Neutrophil (primary cell): ENCODE data around the gene PES1.
"Not testable (repeated sequence)": the region's sequence is repeated elsewhere in the genome, so short reads cannot be mapped to it uniquely, and the experiment has no call there.

ENCODE experiments used
- H3K27ac ChIP-seq: fragments of 200-600 bp; sonication (generic); 2 replicates; pipeline ENCODE4 v1.5.1; 2016; ENCODE audit warnings: mild to moderate bottlenecking, moderate library complexity
- H3K27me3 ChIP-seq: fragments of 200-600 bp; sonication (generic); 2 replicates; pipeline ENCODE4 v1.6.0; 2016; ENCODE audit warnings: mild to moderate bottlenecking
- H3K36me3 ChIP-seq: fragments of 200-600 bp; sonication (generic); 2 replicates; pipeline ENCODE4 v1.5.1; 2017
- H3K4me1 ChIP-seq, 2 experiments: fragments of 200-600 bp in 1 of 2; sonication (generic) in 1 of 2; 1 replicate in 1 of 2; 2 replicates in 1 of 2; pipeline versions ENCODE4 v1.5.1 to v1.6.1; 2013 to 2016; ENCODE audit warnings: low read depth in 1 of 2, low read length in 1 of 2, mild to moderate bottlenecking in 1 of 2, moderate library complexity in 1 of 2; ENCODE audit not compliant: control insufficient read depth in 1 of 2, insufficient read depth in 1 of 2
- H3K4me3 ChIP-seq, 2 experiments: fragments of 200-600 bp in 1 of 2; sonication (generic) in 1 of 2; 1 replicate in 1 of 2; 2 replicates in 1 of 2; pipeline ENCODE4 v1.5.1; 2013 to 2016; ENCODE audit warnings: low read depth in 1 of 2, low read length in 1 of 2, mild to moderate bottlenecking in 1 of 2, moderate library complexity in 1 of 2
- H3K9me3 ChIP-seq: fragments of 200-600 bp; sonication (generic); 2 replicates; pipeline ENCODE4 v1.5.1; 2016
- TF ChIP-seq, protein P1 (sequence below): fragments of 200-600 bp; sonication (generic); IDR thresholded peaks from 2 replicates; pipeline ENCODE4 v1.5.1; 2016; ENCODE audit warnings: antibody characterized with exemption

PES1 gene

GRCh38 chr22:30555282-30556210 lies 36.2 kb downstream of the PES1 start:
- TF ChIP-seq, protein P1, sequence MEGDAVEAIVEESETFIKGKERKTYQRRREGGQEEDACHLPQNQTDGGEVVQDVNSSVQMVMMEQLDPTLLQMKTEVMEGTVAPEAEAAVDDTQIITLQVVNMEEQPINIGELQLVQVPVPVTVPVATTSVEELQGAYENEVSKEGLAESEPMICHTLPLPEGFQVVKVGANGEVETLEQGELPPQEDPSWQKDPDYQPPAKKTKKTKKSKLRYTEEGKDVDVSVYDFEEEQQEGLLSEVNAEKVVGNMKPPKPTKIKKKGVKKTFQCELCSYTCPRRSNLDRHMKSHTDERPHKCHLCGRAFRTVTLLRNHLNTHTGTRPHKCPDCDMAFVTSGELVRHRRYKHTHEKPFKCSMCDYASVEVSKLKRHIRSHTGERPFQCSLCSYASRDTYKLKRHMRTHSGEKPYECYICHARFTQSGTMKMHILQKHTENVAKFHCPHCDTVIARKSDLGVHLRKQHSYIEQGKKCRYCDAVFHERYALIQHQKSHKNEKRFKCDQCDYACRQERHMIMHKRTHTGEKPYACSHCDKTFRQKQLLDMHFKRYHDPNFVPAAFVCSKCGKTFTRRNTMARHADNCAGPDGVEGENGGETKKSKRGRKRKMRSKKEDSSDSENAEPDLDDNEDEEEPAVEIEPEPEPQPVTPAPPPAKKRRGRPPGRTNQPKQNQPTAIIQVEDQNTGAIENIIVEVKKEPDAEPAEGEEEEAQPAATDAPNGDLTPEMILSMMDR = no peak
- Histone ChIP-seq H3K4me3 (no peak overlapping the region), H3K4me1 (no peaks in the 10 kb centered on the region), H3K36me3 (no peaks in the 10 kb centered on the region), H3K27me3 (no peaks in the 10 kb centered on the region), H3K9me3 (no peaks in the 10 kb centered on the region), H3K27ac (no peak overlapping the region)

DNA sequence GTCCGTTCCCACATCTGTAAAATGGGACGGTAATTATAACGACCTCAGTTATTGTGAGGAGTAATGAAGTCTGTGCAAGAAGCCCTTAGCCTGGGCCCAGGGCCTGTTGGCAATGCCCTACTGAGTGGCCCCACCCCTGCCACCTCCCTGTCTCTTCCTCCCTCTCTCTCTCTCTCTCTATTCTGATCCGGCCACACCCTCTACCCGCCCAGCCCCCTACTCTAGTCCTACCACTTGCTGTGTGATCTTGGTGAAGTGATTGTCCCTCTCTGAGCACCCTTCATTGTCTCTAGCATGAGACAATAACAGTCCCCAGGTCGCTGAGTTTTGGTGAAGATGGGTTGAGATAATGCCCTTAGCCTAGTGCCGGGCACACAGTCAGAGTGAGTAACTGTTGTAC lies 37.7 kb downstream of the PES1 start:
- no peaks in the 10 kb centered on the region for H3K9me3 ChIP-seq
- TF ChIP-seq, protein P1 = no peak
- H3K4me3 ChIP-seq = no peak overlapping the region
- no peak overlapping the region for H3K27ac ChIP-seq
- H3K36me3 ChIP-seq = no peaks in the 10 kb centered on the region
- no peaks in the 10 kb centered on the region for H3K4me1 ChIP-seq
- H3K27me3 ChIP-seq = peaks cover 4% of the 10 kb centered on the region

GRCh38 chr22:30552719-30553118 lies 39.0 kb downstream of the PES1 start:
- TF ChIP-seq, protein P1 = no peak
- Histone ChIP-seq H3K4me1 (no peaks in the 10 kb centered on the region), H3K36me3 (no peaks in the 10 kb centered on the region), H3K4me3 (no peak overlapping the region), H3K9me3 (no peaks in the 10 kb centered on the region), H3K27me3 (peaks cover 7% of the 10 kb centered on the region), H3K27ac (no peak overlapping the region)

DNA sequence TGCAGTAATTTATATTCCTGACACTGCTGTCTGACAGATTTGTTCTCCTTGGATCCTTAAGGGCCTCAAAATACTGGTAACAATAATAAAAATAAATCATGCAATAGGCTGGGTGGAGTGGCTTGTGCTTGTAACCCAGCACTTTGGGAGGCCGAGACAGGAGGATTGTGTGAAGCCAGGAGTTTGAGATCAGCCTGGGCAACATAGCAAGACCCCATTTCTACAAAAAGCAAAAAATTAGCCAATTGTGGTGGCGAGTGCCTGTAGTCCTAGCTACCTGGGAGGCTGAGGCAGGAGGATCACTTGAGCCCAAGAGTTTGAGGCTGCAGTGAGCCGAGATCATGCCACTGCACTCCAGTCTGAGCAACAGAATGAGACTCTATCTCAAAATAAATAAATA lies 39.9 kb downstream of the PES1 start:
- not testable (repeated sequence) for H3K4me1 ChIP-seq, H3K27me3 ChIP-seq, H3K4me3 ChIP-seq, H3K27ac ChIP-seq, H3K9me3 ChIP-seq, H3K36me3 ChIP-seq

- H3K27me3 ChIP-seq = peaks cover 39% of the 10 kb centered on the region
Observed at GRCh38 chr22:30547188-30547587, 44.5 kb downstream of the PES1 start.

GRCh38 chr22:30546616-30547015 lies 45.1 kb downstream of the PES1 start, which contains the start of gene SEC14L6:
SEC14L6 (minus strand) TSS chr22:30546741; CDS start chr22:30546682, 59 bp downstream.
- Histone ChIP-seq H3K36me3 (no peaks in the 10 kb centered on the region), H3K27ac (no peak within 1 kb of the TSS), H3K27me3 (peaks cover 44% of the 10 kb centered on the region), H3K9me3 (no peaks in the 10 kb centered on the region), H3K4me1 (no peaks in the 10 kb centered on the region), H3K4me3 (no peak within 1 kb of the TSS)
- TF ChIP-seq, protein P1 = no peak

More at GRCh38 chr22:30547188-30547587, 44.5 kb downstream of the PES1 start:
- no peak overlapping the region for H3K27ac ChIP-seq
- H3K9me3 ChIP-seq = no peaks in the 10 kb centered on the region
- H3K4me1 ChIP-seq = no peaks in the 10 kb centered on the region
- TF ChIP-seq, protein P1 = no peak
- no peaks in the 10 kb centered on the region for H3K36me3 ChIP-seq
- no peak overlapping the region for H3K4me3 ChIP-seq
